GM18861 (cell line): Measurements from ENCODE around the gene MRPS27.
"Not testable (repeated sequence)": the region's sequence is repeated elsewhere in the genome, so short reads cannot be mapped to it uniquely, and the experiment has no call there.

Source experiments
- ATAC-seq: cut with Tn5 transposase; IDR thresholded peaks from one replicate; pipeline ENCODE4 v1.9.1; 2021; ENCODE audit not compliant: unreplicated experiment

MRPS27 gene

GRCh38 chr5:72177538-72177937 is 142.5 kb downstream of the MRPS27 start:
- ATAC-seq: peak; percentile 88

GRCh38 chr5:72172786-72173185 is 147.3 kb downstream of the MRPS27 start:
- no peak for ATAC-seq

- ATAC-seq: no peak
Measured at GRCh38 chr5:72171667-72172066, 148.4 kb downstream of the MRPS27 start.

GRCh38 chr5:72171181-72171580 is 148.9 kb downstream of the MRPS27 start:
- not testable (repeated sequence) for ATAC-seq

- no peak for ATAC-seq
Measured at GRCh38 chr5:72170101-72170500, 149.9 kb downstream of the MRPS27 start.
